DMS114 treated with DMSO at 0.1 percent for 48 hours (cell line): ENCODE data around the gene CHST6.
"Not testable (repeated sequence)": the region's sequence is repeated elsewhere in the genome, so short reads cannot be mapped to it uniquely, and the experiment has no call there.

Experiments used
- DNase-seq: peaks from one replicate; lab custom pipeline; 2025; ENCODE audit not compliant: unreplicated experiment; lab: John Stamatoyannopoulos, UW

The CHST6 gene

DNA sequence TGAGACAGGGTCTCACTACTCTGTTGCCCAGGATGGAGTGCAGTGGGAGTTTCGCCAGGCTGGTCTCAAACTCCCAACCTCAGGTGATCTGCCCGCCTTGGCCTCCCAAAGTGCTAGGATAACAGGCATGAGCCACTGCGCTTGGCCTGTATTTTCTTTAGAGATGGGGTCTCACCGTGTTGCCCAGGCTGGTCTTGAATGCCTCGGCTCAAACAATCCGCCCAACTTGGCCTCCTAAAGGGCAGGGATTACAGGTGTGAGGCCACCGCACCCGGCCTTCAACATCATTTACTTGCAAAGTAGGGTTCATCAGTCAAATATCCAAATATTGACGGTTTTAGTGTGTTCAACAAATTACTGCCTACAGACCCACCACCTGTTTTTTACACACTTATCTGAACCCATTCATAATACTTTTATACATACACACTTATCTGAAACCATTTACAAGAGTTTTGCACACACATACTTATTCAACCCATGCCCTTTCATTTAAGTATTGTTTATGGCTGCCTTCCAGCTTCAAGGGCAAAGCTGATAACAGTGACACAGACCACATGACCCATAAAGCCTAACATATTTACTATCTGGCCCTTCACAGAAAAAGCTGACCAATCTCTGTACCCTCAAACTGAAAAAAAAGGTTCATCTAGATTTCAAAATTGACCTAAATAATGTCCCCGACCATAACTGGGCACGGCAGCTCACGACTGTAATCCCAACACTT lies 42.6 kb downstream of the CHST6 start:
- DNase-seq: no peak

DNA sequence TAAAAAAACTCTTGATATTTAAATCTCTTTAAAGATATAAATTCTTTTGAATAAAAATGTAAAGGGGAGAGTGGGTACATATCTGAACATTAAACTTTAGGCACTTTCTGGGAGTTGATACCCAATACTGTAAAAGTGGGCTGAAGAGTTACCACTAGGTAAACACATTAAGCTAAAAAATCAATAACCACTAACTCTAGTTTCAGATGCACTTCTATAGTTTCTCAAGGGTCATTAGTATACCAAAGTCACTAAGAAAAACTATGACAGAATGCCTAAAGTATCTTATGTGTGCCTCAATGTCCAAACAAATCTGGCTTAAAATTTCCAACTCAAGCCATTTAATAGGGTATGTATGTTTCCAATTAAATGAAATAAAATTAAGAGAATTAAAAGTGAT lies 48.8 kb downstream of the CHST6 start:
- DNase-seq: no peak

DNA sequence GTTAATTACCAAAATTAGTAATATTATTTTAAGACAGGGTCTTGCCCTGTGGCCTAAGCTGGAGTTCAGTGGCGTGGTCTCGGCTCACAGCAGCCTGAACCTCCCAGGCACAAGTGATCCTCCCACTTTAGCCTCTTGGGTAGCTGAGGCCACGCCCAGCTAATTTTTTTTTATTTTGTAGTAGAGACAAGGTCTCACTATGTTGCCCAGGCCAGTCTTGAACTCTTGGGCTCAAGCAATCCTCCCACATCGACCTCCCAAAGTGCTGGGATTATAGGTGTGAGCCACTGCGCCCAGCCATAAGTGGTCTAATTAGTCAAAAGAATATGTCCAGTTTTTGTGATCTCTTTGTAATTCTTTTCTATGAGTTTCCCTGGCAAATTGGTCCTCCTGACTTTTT lies 49.9 kb downstream of the CHST6 start:
- DNase-seq: no peak

DNA sequence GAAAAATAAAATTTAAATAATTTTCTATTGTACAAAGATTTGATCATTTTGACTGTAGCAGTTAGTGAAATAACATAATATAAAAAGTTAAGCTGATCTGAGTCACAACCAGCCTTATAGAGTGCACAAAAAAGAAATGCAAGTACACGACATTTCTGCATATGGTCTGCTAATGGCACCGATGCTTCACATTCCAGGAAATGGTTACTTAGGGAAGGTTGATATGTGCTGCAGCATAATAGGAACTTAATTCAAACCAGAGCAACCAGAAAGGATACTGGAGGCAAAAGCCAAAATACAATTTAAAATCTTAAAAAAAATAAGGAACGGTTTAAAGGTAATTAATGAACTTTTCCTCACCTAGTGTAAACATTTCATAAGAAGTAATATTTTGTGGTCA lies 51.9 kb downstream of the CHST6 start:
- DNase-seq: no peak

DNA sequence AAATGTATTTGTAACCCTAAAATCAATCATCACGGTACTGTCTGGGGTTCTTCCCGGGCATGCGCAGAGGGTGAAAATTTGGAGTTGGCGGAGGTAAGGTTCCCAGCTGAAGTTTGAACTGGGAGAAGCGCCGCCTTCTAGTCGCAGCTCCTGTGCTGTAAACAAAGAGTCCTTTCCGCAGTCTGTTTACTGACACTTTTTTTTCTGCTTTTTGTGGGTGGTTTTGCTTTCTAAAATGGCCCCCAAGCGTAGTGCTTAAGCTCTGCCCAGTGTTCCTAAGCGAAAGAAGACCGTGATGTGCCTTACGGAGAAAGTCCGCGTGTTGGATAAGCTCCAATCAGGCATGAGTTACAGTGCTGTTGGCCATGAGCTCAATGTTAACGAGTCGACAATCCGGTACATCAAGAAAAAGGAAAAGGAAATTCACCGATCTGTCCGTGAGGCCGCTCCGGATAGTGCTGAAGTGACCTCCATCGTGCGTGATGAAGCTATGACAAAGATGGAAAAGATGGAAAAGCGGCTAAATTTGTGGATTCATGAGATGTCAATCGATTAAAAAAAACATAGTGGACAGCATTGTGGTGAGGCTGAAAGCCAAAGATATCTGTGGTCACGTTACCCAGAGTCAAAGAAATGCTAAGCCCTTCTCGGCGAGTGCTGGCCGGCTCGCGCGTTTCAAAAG lies 61.4 kb downstream of the CHST6 start:
- DNase-seq: peak; percentile 96

DNA sequence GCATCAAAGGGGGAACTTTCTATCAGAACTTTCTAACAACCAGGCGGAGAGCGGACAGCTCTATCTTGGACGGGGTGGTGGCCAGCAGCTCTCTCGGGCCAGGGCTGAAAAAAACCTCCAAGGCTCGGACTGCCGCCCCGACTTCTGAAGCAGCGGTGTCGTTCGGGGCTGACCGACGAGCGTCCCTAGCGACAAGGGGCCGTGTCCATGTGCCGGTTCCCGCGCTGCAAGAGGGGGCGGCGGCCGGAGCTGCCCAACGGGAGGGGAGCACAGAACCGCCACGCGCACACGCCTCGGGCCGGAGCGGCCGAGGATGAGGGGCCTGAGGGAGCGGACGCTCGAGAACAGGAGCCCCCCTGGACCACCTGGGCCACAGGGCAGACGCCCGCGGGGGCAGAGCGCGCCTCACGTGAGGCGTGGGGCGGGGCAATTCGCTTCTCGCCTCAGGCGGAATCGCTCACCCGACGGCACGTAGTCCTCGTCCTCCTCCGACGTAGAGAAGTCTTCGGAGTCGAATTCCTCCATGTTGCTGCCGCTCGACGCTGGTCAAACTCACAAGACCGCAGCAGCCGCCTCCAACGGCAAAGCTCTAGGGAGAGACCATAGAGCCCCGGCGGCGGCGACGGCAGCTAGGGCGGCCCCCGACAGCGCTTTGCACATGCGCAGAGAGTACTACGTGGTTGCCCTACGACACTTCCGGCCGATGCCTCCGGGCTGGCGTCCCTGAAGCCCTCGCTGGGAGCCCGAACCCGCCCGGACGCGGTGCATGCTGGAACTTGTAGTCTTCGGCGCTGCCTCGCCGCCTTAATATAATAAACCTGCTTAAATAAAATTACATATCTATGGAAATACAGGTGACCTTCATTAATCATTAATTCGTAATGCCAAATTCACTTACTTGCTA lies 62.2 kb downstream of the CHST6 start, which contains the start of gene CFDP1:
Gene CFDP1 (minus strand): TSS at position 676 of the 904 bp plus-strand sequence. CDS start 151 bp downstream, at position 525.
- peak; percentile 96 for DNase-seq

DNA sequence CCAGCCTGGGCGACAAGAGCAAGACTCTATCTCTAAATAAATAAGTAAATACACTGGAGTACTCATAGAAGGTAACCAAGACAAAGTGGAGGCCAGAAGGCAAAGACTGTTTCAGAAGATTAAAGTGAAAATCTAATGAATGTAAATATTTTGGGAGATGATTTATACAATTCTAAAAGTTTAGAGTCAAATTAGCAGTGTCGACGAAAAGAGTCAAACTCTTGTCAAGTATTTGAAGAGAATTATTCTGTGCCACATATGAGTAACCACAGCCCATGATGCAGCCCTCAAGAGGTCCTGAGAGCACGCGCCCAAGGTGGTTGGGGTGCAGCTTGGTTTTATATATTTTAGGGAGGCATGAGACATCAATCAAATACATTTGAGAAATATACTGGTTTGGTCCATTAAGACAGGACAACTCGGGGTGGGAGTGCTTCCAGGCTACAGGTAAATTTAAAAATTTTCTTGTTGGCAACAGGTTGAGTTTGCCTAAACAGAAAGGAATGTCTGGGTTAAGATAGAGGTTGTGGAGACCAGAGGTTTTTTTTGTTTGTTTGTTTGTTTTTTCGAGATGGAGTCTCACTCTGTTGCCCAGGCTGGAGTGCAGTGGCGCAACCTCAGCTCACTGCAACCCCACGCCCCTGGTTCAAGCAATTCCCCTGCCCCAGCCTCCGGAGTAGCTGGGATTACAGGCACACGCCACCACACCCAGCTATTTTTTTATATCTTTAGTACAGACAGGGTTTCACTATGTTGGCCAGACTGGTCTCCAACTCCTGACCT lies 65.4 kb downstream of the CHST6 start:
- no peak for DNase-seq

DNA sequence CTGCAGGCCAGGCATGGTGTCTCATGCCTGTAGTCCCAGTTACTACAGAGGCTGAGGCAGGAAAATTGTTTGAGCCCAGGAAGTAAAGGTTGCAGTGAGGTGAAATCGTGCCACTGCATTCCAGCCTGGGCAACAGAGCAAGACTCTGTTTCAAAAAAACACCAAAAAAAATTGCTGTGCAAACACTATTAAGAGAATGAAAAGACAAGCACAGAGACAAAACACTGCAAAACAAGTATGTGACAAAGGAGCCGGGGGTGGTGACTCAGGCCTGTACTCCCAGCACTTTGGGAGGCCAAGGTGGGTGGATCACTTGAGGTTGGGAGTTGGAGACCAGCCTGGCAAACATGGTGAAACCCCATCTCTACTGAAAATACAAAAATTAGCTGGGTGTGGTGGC lies 68.7 kb downstream of the CHST6 start:
- not testable (repeated sequence) for DNase-seq

DNA sequence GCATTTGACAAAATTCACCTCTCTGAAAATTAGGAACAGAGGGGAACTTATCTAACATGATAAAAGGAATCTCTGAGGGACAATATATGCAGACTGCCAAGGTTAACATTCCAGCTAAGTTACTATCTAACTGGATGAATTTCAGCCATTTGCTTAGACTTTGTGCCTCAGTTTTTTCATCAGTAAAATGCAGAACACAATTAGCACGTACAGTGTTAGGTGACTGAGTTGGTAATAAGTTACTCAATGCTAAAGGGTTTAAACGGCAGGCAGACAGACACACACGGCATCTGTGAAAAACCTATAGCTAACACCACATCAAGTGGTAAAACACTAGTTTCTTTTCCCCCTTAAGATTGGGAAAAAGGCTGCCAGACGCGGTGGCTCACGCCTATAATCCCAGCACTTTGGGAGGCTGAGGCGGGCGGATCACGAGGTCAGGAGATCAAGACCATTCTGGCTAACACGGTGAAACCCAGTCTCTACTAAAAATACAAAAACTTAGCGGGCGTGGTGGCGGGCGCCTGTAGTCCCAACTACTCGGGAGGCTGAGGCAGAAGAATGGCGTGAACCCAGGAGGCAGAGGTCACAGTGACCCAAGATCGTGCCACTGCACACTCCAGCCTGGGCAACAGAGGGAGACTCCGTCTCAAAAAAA lies 71.0 kb downstream of the CHST6 start:
- not testable (repeated sequence) for DNase-seq

DNA sequence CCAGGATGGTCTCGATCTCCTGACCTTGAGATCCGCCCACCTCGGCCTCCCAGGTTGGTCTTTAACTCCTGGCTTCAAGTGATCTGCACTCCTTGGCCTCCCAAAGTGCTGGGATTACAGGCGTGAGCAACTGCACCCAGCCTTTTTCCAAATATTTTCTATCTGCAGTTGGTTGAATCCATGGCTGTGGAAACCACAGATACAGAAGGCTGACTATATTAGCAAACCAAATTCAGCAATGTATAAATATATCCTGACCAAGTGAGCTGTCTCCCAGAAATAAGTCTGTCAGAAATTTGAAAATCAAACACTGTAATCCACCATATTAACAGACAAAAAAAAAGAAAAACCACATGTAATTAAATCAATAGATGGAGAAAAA lies 71.5 kb downstream of the CHST6 start:
- DNase-seq: no peak
